H9 (cell line): Measurements from ENCODE around the gene TMC8. TPM values are rescaled to one million over a fixed set of nuclear protein-coding genes. Genes with fewer than 3 reads are reported as not detected.

Experiments
- DNase-seq: peaks from one replicate; pipeline ENCODE4 v3.0.0-alpha.2; 2017
- H2AFZ ChIP-seq: one replicate; pipeline ENCODE4 v1.6.1; 2013; ENCODE audit warnings: mild to moderate bottlenecking, low read length, control low read depth, moderate library complexity
- H2AK5ac ChIP-seq: 2 replicates; pipeline ENCODE4 v1.6.1; 2013; ENCODE audit warnings: low read length, control low read depth, mixed read lengths; ENCODE audit not compliant: insufficient read length
- H2BK120ac ChIP-seq: one replicate; pipeline ENCODE4 v1.6.1; 2013; ENCODE audit warnings: low read depth, mild to moderate bottlenecking, low read length, control low read depth, inconsistent platforms; ENCODE audit not compliant: poor library complexity, severe bottlenecking
- H2BK12ac ChIP-seq: 2 replicates; pipeline ENCODE4 v1.6.1; 2013; ENCODE audit warnings: low read length, control low read depth, mixed read lengths, low read depth; ENCODE audit not compliant: insufficient read length
- H2BK15ac ChIP-seq: 2 replicates; pipeline ENCODE4 v1.6.1; 2013; ENCODE audit warnings: low read depth, low read length, control low read depth
- H2BK20ac ChIP-seq: one replicate; pipeline ENCODE4 v1.6.1; 2013; ENCODE audit warnings: low read depth, mild to moderate bottlenecking, low read length, control low read depth, inconsistent platforms; ENCODE audit not compliant: poor library complexity, severe bottlenecking
- H2BK5ac ChIP-seq: 2 replicates; pipeline ENCODE4 v1.6.1; 2013; ENCODE audit warnings: low read length, control low read depth, mixed read lengths; ENCODE audit not compliant: insufficient read length
- H3K14ac ChIP-seq: 2 replicates; pipeline ENCODE4 v1.6.1; 2013; ENCODE audit warnings: low read length, control low read depth; ENCODE audit not compliant: insufficient read depth
- H3K18ac ChIP-seq: 2 replicates; pipeline ENCODE4 v1.6.1; 2013; ENCODE audit warnings: low read depth, mild to moderate bottlenecking, mixed read lengths, low read length, control low read depth; ENCODE audit not compliant: insufficient read length
- H3K23ac ChIP-seq: 2 replicates; pipeline ENCODE4 v1.6.1; 2013; ENCODE audit warnings: low read length, control low read depth, mixed read lengths, low read depth; ENCODE audit not compliant: insufficient read length
- H3K23me2 ChIP-seq: 2 replicates; pipeline ENCODE4 v1.6.1; 2013; ENCODE audit warnings: low read depth, mild to moderate bottlenecking, mixed read lengths, low read length, control low read depth; ENCODE audit not compliant: insufficient read length, poor library complexity, severe bottlenecking
- H3K27ac ChIP-seq: 2 replicates; pipeline ENCODE4 v1.5.1; 2013; ENCODE audit warnings: low read length, control low read depth, mixed read lengths, low read depth; ENCODE audit not compliant: insufficient read length
- H3K27me3 ChIP-seq: 2 replicates; pipeline ENCODE4 v1.6.1; 2013; ENCODE audit warnings: low read length, control low read depth, inconsistent platforms; ENCODE audit not compliant: insufficient read depth
- H3K4ac ChIP-seq: 2 replicates; pipeline ENCODE4 v1.6.1; 2013; ENCODE audit warnings: low read depth, mild to moderate bottlenecking, control low read depth, inconsistent platforms, low read length, moderate library complexity
- H3K4me1 ChIP-seq: 2 replicates; pipeline ENCODE4 v1.6.1; 2013; ENCODE audit warnings: low read length, control low read depth, inconsistent platforms; ENCODE audit not compliant: insufficient read depth
- H3K4me2 ChIP-seq: 2 replicates; pipeline ENCODE4 v1.6.1; 2013; ENCODE audit warnings: low read length, control low read depth, mixed read lengths; ENCODE audit not compliant: insufficient read length, insufficient read depth
- H3K56ac ChIP-seq: 2 replicates; pipeline ENCODE4 v1.6.1; 2013; ENCODE audit warnings: low read depth, mild to moderate bottlenecking, mixed read lengths, low read length, control low read depth; ENCODE audit not compliant: insufficient read length
- H3K79me1 ChIP-seq: 2 replicates; pipeline ENCODE4 v1.6.1; 2013; ENCODE audit warnings: low read depth, mild to moderate bottlenecking, moderate library complexity, low read length, control low read depth, inconsistent platforms; ENCODE audit not compliant: insufficient read depth, poor library complexity, severe bottlenecking
- H3K79me2 ChIP-seq: 2 replicates; pipeline ENCODE4 v1.6.1; 2013; ENCODE audit warnings: low read length, control low read depth, inconsistent platforms; ENCODE audit not compliant: insufficient read depth
- H3K9ac ChIP-seq: 2 replicates; pipeline ENCODE4 v1.6.1; 2013; ENCODE audit warnings: low read length, control low read depth, mixed read lengths; ENCODE audit not compliant: insufficient read length; ENCODE audit errors: extremely low read depth
- H3K9me3 ChIP-seq: one replicate; pipeline ENCODE4 v1.6.1; 2013; ENCODE audit warnings: low read depth, low read length, inconsistent platforms; ENCODE audit not compliant: control insufficient read depth
- H3T11ph ChIP-seq: one replicate; pipeline ENCODE4 v1.6.1; 2013; ENCODE audit warnings: mild to moderate bottlenecking, low read length, control low read depth, inconsistent platforms
- H4K20me1 ChIP-seq: one replicate; pipeline ENCODE4 v1.6.1; 2013; ENCODE audit not compliant: control insufficient read depth, insufficient read length, insufficient read depth
- H4K5ac ChIP-seq: 2 replicates; pipeline ENCODE4 v1.6.1; 2013; ENCODE audit warnings: low read depth, mild to moderate bottlenecking, mixed read lengths, low read length, control low read depth; ENCODE audit not compliant: insufficient read length
- H4K8ac ChIP-seq: replicated peaks from 2 replicates; pipeline ENCODE4 v1.6.1; 2013; ENCODE audit warnings: low read length, control low read depth, mixed read lengths, low read depth; ENCODE audit not compliant: insufficient read length
- H4K91ac ChIP-seq: 2 replicates; pipeline ENCODE4 v1.6.1; 2013; ENCODE audit warnings: low read depth, mild to moderate bottlenecking, moderate library complexity, mixed read lengths, low read length, control low read depth; ENCODE audit not compliant: insufficient read length
- H3K27ac Mint-ChIP-seq, 3 experiments: 2 replicates in 2 of 3; 3 replicates in 1 of 3; pipeline ENCODE4 v1.8.0; 2020 to 2021; ENCODE audit warnings: mixed read lengths in 3 of 3, mild to moderate bottlenecking in 1 of 3, moderate library complexity in 1 of 3
- H3K27me3 Mint-ChIP-seq: 2 replicates; pipeline ENCODE4 v1.8.0; 2021; ENCODE audit warnings: low read depth, mild to moderate bottlenecking, moderate library complexity, mixed read lengths
- H3K36me3 Mint-ChIP-seq, 3 experiments: 2 replicates in 2 of 3; 3 replicates in 1 of 3; pipeline ENCODE4 v1.8.0; 2020 to 2021; ENCODE audit warnings: low read depth in 3 of 3, mixed read lengths in 3 of 3; ENCODE audit not compliant: insufficient read depth in 1 of 3
- H3K4me1 Mint-ChIP-seq, 2 experiments: 2 replicates each; pipeline ENCODE4 v1.8.0; 2020; ENCODE audit warnings: mixed read lengths in 2 of 2
- H3K4me3 Mint-ChIP-seq, 2 experiments: 2 replicates in 1 of 2; 3 replicates in 1 of 2; pipeline ENCODE4 v1.8.0; 2020 to 2021; ENCODE audit warnings: mild to moderate bottlenecking in 2 of 2, mixed read lengths in 2 of 2, moderate library complexity in 1 of 2
- H3K9me3 Mint-ChIP-seq, 2 experiments: 2 replicates in 1 of 2; 3 replicates in 1 of 2; pipeline ENCODE4 v1.8.0; 2020; ENCODE audit warnings: mild to moderate bottlenecking in 2 of 2, mixed read lengths in 2 of 2, moderate library complexity in 1 of 2
- CTCF ChIP-seq: fragments of 200-600 bp; sonication (generic); conservative IDR thresholded peaks from 3 replicates; pipeline ENCODE4 v1.8.0; 2021; ENCODE audit warnings: antibody characterized with exemption, mild to moderate bottlenecking
- WGBS: extraction: QIAGEN DNeasy Blood & Tissue Kit; methylation state at CpG from one replicate; pipeline ENCODE4 v1.1.7; 2013; ENCODE audit warnings: missing lambda C conversion rate, low lambda C conversion rate, mixed read lengths; ENCODE audit not compliant: insufficient read length; ENCODE audit errors: extremely low coverage; 5-methylcytosine and 5-hydroxymethylcytosine counted together
- total RNA-seq: library from RNA; stranded (reverse); gene quantifications from 2 replicates; pipeline ENCODE4 v1.2.1, GENCODE V29; 2021

TMC8 gene
- total RNA-seq, 1 experiment from 2014 or later, result 1.0 TPM

- no peak overlapping the region for H3K27ac ChIP-seq
- no peaks in the 10 kb centered on the region for H4K20me1 ChIP-seq
- H3K23ac ChIP-seq, result no peak overlapping the region
- no peak overlapping the region for H2BK5ac ChIP-seq
- no peak overlapping the region for H2AK5ac ChIP-seq
- no peak overlapping the region for H2BK20ac ChIP-seq
- no peak overlapping the region for H3K56ac ChIP-seq
- no peak overlapping the region for H4K8ac ChIP-seq
- H3K79me1 ChIP-seq, result no peaks in the 10 kb centered on the region
- no peak overlapping the region for H2BK15ac ChIP-seq
- H2AFZ ChIP-seq, result no peak overlapping the region
- H3K9me3 ChIP-seq, result no peaks in the 10 kb centered on the region
- Mint-ChIP-seq H3K9me3 (no peaks in the 10 kb centered on the region; a peak in 1 of 5 replicates), H3K27me3 (no peaks in the 10 kb centered on the region; the same call in 1 of the 2 replicates), H3K4me3 (peak overlapping the region in 1 of 2 experiments; percentile 56; a peak in 1 of 5 replicates), H3K4me1 (peaks cover 26 to 46% of the 10 kb centered on the region in 2 experiments), H3K27ac (peak overlapping the region; percentile 58 to 79 (median 79); a peak in 5 of 7 replicates), H3K36me3 (peaks cover 37 to 72% (median 59%) of the 10 kb centered on the region in 3 experiments)
- no peak overlapping the region for H2BK12ac ChIP-seq
- no peaks in the 10 kb centered on the region; the same call in 1 of the 2 replicates for H3K4me1 ChIP-seq
- no peak overlapping the region for H3T11ph ChIP-seq
- no peak overlapping the region for H3K18ac ChIP-seq
- H3K14ac ChIP-seq, result no peak overlapping the region; the same call in 1 of the 2 replicates
- DNase-seq, result peak; percentile 84
- no peak overlapping the region for H3K4ac ChIP-seq
- H4K91ac ChIP-seq, result no peak overlapping the region
- no peak overlapping the region for H2BK120ac ChIP-seq
- H3K23me2 ChIP-seq, result no peaks in the 10 kb centered on the region
- no peaks in the 10 kb centered on the region for H3K27me3 ChIP-seq
- no peak overlapping the region for H3K4me2 ChIP-seq
- H3K9ac ChIP-seq, result no peak overlapping the region
- H3K79me2 ChIP-seq, result no peaks in the 10 kb centered on the region
- TF ChIP-seq CTCF, result peak; percentile 63
- WGBS, result no CpG with 5 or more reads among the region's 28 CpGs
- no peak overlapping the region for H4K5ac ChIP-seq
Measured at GRCh38 chr17:78174870-78175642, 44.5 kb downstream of the TMC8 start.
